GM18502 (cell line): Measurements from ENCODE around the gene RGS11.
"Not testable (repeated sequence)": the region's sequence is repeated elsewhere in the genome, so short reads cannot be mapped to it uniquely, and the experiment has no call there.

Experiments used
- ATAC-seq: cut with Tn5 transposase; IDR thresholded peaks from one replicate; pipeline ENCODE4 v1.9.1; 2021; ENCODE audit warnings: mild to moderate bottlenecking; ENCODE audit not compliant: unreplicated experiment, poor library complexity

Gene RGS11

GRCh38 chr16:240559-240958 lies 35.2 kb downstream of the RGS11 start:
- no peak for ATAC-seq

- no peak for ATAC-seq
Observed at GRCh38 chr16:239948-240277, 35.8 kb downstream of the RGS11 start.

- peak; percentile 82 for ATAC-seq
Observed at GRCh38 chr16:234468-235305, 41.1 kb downstream of the RGS11 start, which contains the start of gene FAM234A. FAM234A (plus strand) TSS chr16:234821; CDS start chr16:254414, 19,593 bp downstream.

GRCh38 chr16:230949-231348 lies 44.8 kb downstream of the RGS11 start:
- ATAC-seq: no peak

- not testable (repeated sequence) for ATAC-seq
Observed at GRCh38 chr16:230351-230750, 45.4 kb downstream of the RGS11 start.

GRCh38 chr16:229731-230281 lies 45.9 kb downstream of the RGS11 start:
- ATAC-seq: no peak

- peak; percentile 85 for ATAC-seq
Observed at GRCh38 chr16:228852-229730, 46.7 kb downstream of the RGS11 start, which contains the start of gene LUC7L. LUC7L (minus strand) TSS chr16:229449; CDS start chr16:229339, 110 bp downstream.

- peak; percentile 13 for ATAC-seq
Observed at GRCh38 chr16:228151-228851, 47.4 kb downstream of the RGS11 start.

- ATAC-seq: no peak
Observed at GRCh38 chr16:220021-220420, 55.7 kb downstream of the RGS11 start.
